Esophagus (tissue), 2 donors: Measurements from ENCODE around the gene VGF. TPM values are rescaled to one million over a fixed set of nuclear protein-coding genes. Genes with fewer than 3 reads are reported as not detected.

Experiments
- H3K27ac ChIP-seq, 2 donors: one replicate each; pipeline ENCODE4 v1.5.1; 2013; ENCODE audit warnings: low read depth in 2 of 2, mild to moderate bottlenecking in 2 of 2, inconsistent platforms in 1 of 2, low read length in 1 of 2, moderate library complexity in 1 of 2
- H3K27me3 ChIP-seq, 2 donors: one replicate each; pipeline ENCODE4 v1.6.1; 2013; ENCODE audit warnings: low read length in 2 of 2, control low read depth in 1 of 2, mild to moderate bottlenecking in 1 of 2; ENCODE audit not compliant: insufficient read depth in 2 of 2, control insufficient read depth in 1 of 2
- H3K36me3 ChIP-seq, 2 donors: one replicate each; pipeline ENCODE4 v1.6.1; 2013; ENCODE audit warnings: low read length in 1 of 2; ENCODE audit not compliant: control insufficient read depth in 2 of 2, insufficient read depth in 2 of 2
- H3K4me1 ChIP-seq, 2 donors: one replicate each; pipeline ENCODE4 v1.6.1; 2013; ENCODE audit warnings: low read length in 1 of 2; ENCODE audit not compliant: control insufficient read depth in 2 of 2, insufficient read depth in 2 of 2
- H3K4me3 ChIP-seq, 2 donors: one replicate each; pipeline ENCODE4 v1.5.1; 2013; ENCODE audit warnings: low read length in 2 of 2, mild to moderate bottlenecking in 2 of 2, low read depth in 1 of 2, moderate library complexity in 1 of 2
- H3K9me3 ChIP-seq, 2 donors: one replicate each; pipeline ENCODE4 v1.6.1; 2013; ENCODE audit warnings: mild to moderate bottlenecking in 2 of 2, low read depth in 1 of 2, low read length in 1 of 2, moderate library complexity in 1 of 2; ENCODE audit not compliant: control insufficient read depth in 2 of 2, insufficient read depth in 1 of 2
- WGBS, 2 donors: extraction: QIAGEN DNeasy Blood & Tissue Kit; methylation state at CpG; one replicate each; pipeline ENCODE4 v1.1.7; 2013; 5-methylcytosine and 5-hydroxymethylcytosine counted together
- polyA plus RNA-seq, 2 donors: library from polyadenylated mRNA; stranded (reverse); fragments of 200-250 nt; gene quantifications; one replicate each; pipeline ENCODE4 v1.2.3, GENCODE V29; 2013
- donor health status: healthy with polysubstance abuse.
- donor health status: Bipolar disorder and iron deficiency.

Gene VGF
- polyA plus RNA-seq, 2 donors, result 0.01 TPM; not detected in 1

DNA sequence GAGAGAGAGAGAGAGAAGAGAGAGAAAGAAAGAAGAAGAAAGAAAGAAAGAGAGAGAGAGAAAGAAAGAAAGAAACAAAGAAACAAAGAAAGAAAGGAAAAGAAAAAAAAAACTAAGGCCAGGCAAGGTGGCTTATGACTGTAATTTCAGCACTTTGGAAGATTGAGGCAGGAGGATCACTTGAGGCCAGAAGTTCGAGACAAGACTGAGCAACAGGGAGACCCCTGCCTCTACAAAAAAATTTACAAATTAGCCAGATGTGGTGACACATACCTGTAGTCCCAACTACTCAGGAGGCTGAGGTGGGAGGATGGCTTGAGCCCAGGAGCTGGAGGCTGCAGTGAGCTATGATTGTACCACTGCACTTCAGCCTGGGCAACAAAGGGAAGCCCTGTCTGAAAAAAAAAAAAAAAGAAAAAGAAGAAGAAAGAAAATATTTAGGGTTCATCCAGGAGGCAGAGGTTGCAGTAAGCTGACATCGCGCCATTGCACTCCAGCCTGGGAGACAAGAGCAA lies 35.7 kb downstream of the VGF start:
- Histone ChIP-seq H3K4me3 (no peak overlapping the region), H3K27me3 (no peaks in the 10 kb centered on the region), H3K9me3 (no peaks in the 10 kb centered on the region), H3K36me3 (peaks cover 0 to 3% of the 10 kb centered on the region in 2 donors), H3K4me1 (peaks cover 9 to 17% of the 10 kb centered on the region in 2 donors), H3K27ac (no peak overlapping the region)
- 89 to 91% methylated on average over 3 of the region's 3 CpGs for WGBS, 2 donors

- Histone ChIP-seq H3K9me3 (no peaks in the 10 kb centered on the region), H3K27ac (no peak overlapping the region), H3K36me3 (no peaks in the 10 kb centered on the region), H3K27me3 (no peaks in the 10 kb centered on the region), H3K4me1 (peaks cover 9 to 17% of the 10 kb centered on the region in 2 donors), H3K4me3 (no peak overlapping the region)
- WGBS, 2 donors, result 71 to 81% methylated on average over 14 of the region's 14 CpGs
Measured at GRCh38 chr7:101128040-101128834, 37.1 kb downstream of the VGF start.

GRCh38 chr7:101127460-101128039 lies 37.8 kb downstream of the VGF start:
- H3K4me3 ChIP-seq, result peak overlapping the region in 1 of 2 donors; percentile 34
- no peaks in the 10 kb centered on the region for H3K36me3 ChIP-seq
- peaks cover 9 to 17% of the 10 kb centered on the region in 2 donors for H3K4me1 ChIP-seq
- H3K9me3 ChIP-seq, result no peaks in the 10 kb centered on the region
- H3K27me3 ChIP-seq, result no peaks in the 10 kb centered on the region
- 72 to 81% methylated on average over 3 of the region's 3 CpGs for WGBS, 2 donors
- H3K27ac ChIP-seq, result peak overlapping the region; percentile 42 to 78

GRCh38 chr7:101126651-101127459 lies 38.5 kb downstream of the VGF start, which contains the start of gene SERPINE1:
Gene SERPINE1 (plus strand): TSS chr7:101127104. CDS start chr7:101128394, 1,290 bp downstream.
- Histone ChIP-seq H3K36me3 (no peaks in the 10 kb centered on the region), H3K27me3 (no peaks in the 10 kb centered on the region), H3K4me1 (peaks cover 9 to 20% of the 10 kb centered on the region in 2 donors), H3K4me3 (peak within 1 kb of the TSS in 1 of 2 donors; percentile 34), H3K9me3 (no peaks in the 10 kb centered on the region), H3K27ac (peak within 1 kb of the TSS; percentile 62 to 78)
- 5 to 7% methylated on average over 21 to 22 of the region's 22 CpGs for WGBS, 2 donors

GRCh38 chr7:101125989-101126650 lies 39.2 kb downstream of the VGF start:
- WGBS, 2 donors, result 22 to 26% methylated on average over 15 of the region's 15 CpGs
- Histone ChIP-seq H3K4me3 (no peak overlapping the region), H3K27ac (peak overlapping the region; percentile 62 to 78), H3K36me3 (no peaks in the 10 kb centered on the region), H3K4me1 (peaks cover 9 to 20% of the 10 kb centered on the region in 2 donors), H3K9me3 (no peaks in the 10 kb centered on the region), H3K27me3 (no peaks in the 10 kb centered on the region)

DNA sequence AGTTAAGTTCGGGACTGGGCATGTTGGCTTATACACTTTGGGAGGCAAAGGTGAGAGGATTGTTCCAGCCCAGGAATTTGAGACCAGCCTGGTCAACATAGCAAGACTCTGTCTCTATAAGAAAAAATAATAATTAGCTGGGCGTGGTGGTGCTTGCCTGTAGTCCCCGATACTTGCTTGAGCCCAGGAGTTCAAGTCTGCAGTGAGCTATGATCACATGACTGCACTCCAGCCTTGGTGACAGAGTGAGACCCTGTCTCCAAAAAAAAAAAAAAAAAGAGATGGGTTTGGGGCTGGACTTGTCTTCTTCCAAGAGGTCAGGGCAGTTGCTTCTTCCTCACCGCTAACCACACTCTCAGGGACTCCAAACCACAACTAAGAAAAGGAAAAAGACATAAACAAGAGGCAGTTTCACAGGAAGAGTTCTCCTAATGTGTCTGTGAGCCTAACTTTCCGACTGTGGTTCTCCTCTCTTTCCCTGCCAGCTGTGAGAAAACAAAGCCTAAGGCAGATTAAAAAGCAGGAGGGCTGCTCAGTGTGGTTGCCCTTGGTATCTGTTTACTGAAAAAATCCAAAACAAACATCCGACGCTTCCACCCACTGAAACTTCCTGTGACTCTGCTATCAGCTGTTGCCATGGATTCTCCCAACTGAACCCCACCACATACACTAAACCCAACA lies 40.9 kb downstream of the VGF start:
- H3K36me3 ChIP-seq, result no peaks in the 10 kb centered on the region
- H3K4me1 ChIP-seq, result peaks cover 9 to 20% of the 10 kb centered on the region in 2 donors
- WGBS, 2 donors, result 27 to 40% methylated on average over 7 of the region's 7 CpGs
- no peaks in the 10 kb centered on the region for H3K9me3 ChIP-seq
- no peak overlapping the region for H3K4me3 ChIP-seq
- peak overlapping the region; percentile 11 to 43 for H3K27ac ChIP-seq
- no peaks in the 10 kb centered on the region for H3K27me3 ChIP-seq

DNA sequence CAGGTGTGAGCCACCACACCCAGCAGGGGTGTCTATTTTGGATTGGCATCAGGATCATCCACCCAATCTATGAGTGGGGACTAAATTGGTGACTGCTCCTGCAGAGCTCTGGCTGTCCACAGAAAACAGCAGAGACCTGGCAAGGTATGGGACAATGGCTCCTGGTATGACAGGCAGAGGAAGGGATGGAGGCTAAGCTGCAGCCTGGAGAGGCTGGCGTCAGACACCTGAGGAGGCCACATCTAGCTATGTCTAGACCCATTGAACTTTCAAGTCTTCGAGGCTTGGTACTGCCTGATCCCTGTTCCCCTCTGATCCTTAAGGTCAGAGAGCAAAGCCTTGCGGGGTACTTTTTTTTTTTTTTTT lies 41.7 kb downstream of the VGF start:
- Histone ChIP-seq H3K4me3 (no peak overlapping the region), H3K9me3 (no peaks in the 10 kb centered on the region), H3K27ac (no peak overlapping the region), H3K27me3 (no peaks in the 10 kb centered on the region), H3K4me1 (peaks cover 9 to 20% of the 10 kb centered on the region in 2 donors), H3K36me3 (no peaks in the 10 kb centered on the region)
- 82 to 97% methylated on average over 3 of the region's 3 CpGs for WGBS, 2 donors

- H3K27ac ChIP-seq, result peak overlapping the region; percentile 69 to 77
- WGBS, 2 donors, result 89 to 93% methylated on average over 11 of the region's 11 CpGs
- no peak overlapping the region for H3K4me3 ChIP-seq
- H3K9me3 ChIP-seq, result no peaks in the 10 kb centered on the region
- H3K27me3 ChIP-seq, result no peaks in the 10 kb centered on the region
- no peaks in the 10 kb centered on the region for H3K36me3 ChIP-seq
- H3K4me1 ChIP-seq, result peaks cover 9 to 17% of the 10 kb centered on the region in 2 donors
Measured at GRCh38 chr7:101122933-101123702, 42.3 kb downstream of the VGF start.
